SK-MEL-5 (cell line): ENCODE results near the gene GPRC6A. TPM values are rescaled to one million over a fixed set of nuclear protein-coding genes. Genes with fewer than 3 reads are reported as not detected.
A peak's percentile ranks its signal among the peaks of the same experiment; 100 is the strongest.
"Not testable (repeated sequence)": the region's sequence is repeated elsewhere in the genome, so short reads cannot be mapped to it uniquely, and the experiment has no call there.

Source experiments
- DNase-seq: peaks from one replicate; pipeline ENCODE4 v3.0.0-alpha.2; 2016; ENCODE audit warnings: low read depth, low spot score
- in situ Hi-C: cut with HindIII; loops from 2 replicates; pipeline ENCODE4 v1.10.0; 2016; ENCODE audit warnings: low sequenced_read_pairs, high pct_unique_total_duplicates, low pct_unique_long_range_greater_than_20kb
- polyA plus RNA-seq, 2 experiments: library from polyadenylated mRNA; depleted of rRNA; stranded (reverse); fragments of >200 nt; gene quantifications; 2 replicates each; pipeline ENCODE4 v1.2.3, GENCODE V29; 2015
- total RNA-seq: library from RNA; depleted of rRNA; stranded (reverse); fragments of >200 nt; shearing (Covaris generic); gene quantifications from 2 replicates; pipeline ENCODE4 v1.2.3, GENCODE V29; 2014; rRNA removed

Gene GPRC6A, protein sequence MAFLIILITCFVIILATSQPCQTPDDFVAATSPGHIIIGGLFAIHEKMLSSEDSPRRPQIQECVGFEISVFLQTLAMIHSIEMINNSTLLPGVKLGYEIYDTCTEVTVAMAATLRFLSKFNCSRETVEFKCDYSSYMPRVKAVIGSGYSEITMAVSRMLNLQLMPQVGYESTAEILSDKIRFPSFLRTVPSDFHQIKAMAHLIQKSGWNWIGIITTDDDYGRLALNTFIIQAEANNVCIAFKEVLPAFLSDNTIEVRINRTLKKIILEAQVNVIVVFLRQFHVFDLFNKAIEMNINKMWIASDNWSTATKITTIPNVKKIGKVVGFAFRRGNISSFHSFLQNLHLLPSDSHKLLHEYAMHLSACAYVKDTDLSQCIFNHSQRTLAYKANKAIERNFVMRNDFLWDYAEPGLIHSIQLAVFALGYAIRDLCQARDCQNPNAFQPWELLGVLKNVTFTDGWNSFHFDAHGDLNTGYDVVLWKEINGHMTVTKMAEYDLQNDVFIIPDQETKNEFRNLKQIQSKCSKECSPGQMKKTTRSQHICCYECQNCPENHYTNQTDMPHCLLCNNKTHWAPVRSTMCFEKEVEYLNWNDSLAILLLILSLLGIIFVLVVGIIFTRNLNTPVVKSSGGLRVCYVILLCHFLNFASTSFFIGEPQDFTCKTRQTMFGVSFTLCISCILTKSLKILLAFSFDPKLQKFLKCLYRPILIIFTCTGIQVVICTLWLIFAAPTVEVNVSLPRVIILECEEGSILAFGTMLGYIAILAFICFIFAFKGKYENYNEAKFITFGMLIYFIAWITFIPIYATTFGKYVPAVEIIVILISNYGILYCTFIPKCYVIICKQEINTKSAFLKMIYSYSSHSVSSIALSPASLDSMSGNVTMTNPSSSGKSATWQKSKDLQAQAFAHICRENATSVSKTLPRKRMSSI
- not detected in 2 replicates for total RNA-seq
- not detected in 2 replicates for polyA plus RNA-seq (2015; cell fraction: cytosol; rRNA removed)
- not detected in 2 replicates for polyA plus RNA-seq (2015; cell fraction: nucleus; rRNA removed)

DNA sequence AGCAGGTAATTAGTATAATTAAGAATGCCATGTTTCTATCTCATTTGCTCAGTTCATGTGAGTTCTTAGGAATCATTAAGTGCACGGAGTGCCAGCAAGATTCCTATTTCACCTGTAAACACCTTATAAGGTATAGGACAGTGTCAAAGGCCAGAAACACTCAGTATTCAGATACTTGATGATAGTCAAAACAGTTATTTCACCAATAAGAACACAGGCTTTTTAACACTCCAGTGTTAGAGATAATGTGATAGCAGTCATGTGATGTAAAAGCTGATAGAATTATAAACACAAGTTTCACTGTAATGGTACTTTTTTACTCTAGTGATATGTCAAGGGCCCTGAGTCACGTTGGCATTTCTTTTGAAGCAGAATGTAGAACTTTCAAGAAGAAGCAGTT is at the start of gene GPRC6A:
Gene GPRC6A (minus strand): TSS at position 101 of the 400 bp plus-strand sequence. CDS start 70 bp downstream, at position 31.
- no peak for DNase-seq
- in situ Hi-C loops: no loop called here

DNA sequence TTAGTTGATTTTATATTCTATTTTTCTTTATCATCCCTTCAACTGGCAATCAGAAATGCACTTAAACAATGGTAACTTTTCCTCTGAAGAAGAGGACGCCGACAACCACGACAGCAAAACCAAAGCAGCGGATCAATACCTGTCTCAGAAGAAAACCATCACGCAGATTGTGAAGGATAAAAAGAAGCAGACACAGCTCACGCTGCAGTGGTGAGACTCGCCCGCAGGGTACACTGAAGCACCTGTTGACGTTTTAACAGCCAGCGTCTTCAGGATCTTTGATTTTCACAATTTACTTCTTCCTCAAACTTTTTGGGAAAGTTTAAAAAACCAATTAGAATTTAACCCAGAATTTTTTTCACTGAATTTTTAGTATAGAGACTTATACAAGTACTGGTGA is 48.9 kb upstream of the GPRC6A start:
- in situ Hi-C loops: no loop called here

DNA sequence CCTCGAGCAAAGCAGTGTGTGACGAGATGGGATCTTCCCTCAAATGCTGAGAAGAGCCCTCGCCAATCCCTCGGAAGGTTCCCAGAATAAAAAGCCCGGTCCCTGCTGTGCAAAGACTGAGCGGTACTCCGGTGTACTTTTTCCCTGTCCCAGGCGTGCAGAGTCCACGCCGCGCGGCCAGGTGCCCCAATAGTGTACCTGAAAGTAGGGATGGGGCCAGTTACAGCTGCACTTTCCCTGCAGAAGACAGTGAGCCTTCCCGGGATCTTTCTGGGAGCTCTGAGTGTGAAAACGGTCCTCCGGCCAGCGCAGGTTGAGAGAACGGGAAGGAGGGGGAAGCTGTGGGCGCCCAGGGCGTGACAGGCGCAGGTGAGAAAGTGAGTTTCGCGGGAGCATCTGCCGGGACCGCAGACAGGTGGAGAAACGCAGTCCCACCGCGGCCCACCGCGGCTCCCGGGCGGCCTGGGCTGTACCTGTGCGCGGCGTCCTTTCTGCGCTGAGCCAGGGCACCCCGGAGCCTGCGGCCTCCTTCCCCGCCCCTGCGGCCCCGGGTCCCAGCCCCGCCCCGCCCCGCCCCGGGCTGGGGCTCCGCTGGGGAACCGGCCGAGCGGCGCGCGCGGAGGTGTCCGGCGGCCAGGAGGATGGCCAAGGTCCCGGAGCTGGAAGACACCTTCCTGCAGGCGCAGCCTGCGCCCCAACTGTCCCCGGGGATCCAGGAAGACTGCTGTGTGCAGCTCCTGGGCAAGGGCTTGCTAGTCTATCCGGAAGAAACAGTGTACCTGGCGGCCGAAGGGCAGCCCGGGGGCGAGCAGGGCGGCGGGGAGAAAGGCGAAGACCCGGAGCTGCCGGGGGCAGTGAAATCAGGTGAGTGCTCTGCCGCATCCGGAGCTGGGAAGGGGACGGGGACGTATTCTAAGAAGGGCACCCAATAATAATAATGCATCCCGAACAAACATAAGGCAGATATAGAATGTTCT is 48.0 kb upstream of the GPRC6A start, which contains the start of gene RFX6:
Gene RFX6 (plus strand): TSS at position 608 of the 977 bp plus-strand sequence. CDS start 34 bp downstream, at position 642.
- in situ Hi-C loops: no loop called here
- no peak for DNase-seq

More for the DNA sequence above, 48.9 kb upstream of the GPRC6A start:
- no peak for DNase-seq

DNA sequence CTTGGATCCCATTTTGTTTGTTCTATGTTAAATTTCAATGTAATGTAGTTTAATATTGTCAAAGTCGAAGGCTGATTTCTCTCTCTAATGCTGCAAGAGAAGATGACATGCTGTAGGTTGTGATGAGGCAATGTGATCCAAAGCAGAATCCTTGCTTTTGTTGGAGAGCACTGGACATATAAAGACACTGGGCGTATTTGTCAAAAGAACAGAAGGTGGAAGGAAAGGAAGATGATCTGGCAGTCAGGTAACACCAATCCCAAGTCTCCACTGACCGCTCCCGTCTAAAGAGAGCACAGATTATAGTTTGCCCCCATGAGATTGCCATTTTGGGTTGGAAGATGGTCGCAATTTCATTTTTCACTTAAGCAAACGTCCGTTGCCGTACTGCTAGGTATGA is 47.2 kb upstream of the GPRC6A start:
- in situ Hi-C loops: no loop called here
- no peak for DNase-seq

DNA sequence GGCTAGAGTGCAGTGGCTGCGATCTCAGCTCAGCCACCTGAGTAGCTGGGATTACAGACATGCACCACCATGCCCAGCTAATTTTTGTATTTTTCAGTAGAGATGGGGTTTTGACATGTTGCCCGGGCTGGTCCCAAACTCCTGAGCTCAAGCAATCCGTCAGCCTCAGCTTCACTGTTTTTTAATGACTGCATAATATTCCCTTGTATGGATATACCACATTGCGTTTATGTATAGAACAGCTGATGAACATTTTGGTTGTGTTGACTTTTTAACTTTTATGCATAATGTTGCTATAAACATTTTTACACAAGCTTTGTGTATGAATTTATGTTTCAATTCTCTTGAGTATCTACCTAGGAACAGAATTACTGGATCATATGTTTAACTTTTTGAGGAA is 43.9 kb upstream of the GPRC6A start:
- in situ Hi-C loops: no loop called here

DNA sequence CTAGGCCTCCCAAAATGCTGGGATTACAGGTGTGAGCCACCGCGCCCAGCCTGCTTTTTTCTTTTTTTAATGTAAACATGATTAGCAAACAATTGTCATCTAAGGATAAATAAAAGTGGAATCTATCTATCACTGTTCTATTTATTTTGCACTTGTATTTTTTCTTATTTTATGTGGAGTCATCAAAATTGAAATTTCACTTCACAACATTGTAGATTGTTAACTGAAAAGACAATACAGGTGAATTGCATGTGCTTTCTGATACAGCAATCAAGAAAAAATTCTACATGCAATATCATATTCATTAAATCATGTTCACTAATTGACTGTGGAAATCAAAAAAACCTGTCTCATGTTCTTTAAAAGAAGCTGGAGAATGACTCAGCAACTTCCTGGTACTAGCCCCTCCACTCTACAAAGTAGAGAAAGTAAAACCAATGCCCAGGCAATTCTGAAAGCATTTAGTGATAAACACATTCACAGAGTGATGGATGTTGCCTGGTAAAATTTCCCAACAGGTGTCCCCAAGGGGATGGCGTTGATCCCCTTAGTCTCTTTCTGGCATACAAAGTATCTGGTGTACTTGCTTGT is 37.5 kb upstream of the GPRC6A start:
- in situ Hi-C loops: no loop called here
- no peak for DNase-seq

More for the DNA sequence above, 43.9 kb upstream of the GPRC6A start:
- DNase-seq: no peak

DNA sequence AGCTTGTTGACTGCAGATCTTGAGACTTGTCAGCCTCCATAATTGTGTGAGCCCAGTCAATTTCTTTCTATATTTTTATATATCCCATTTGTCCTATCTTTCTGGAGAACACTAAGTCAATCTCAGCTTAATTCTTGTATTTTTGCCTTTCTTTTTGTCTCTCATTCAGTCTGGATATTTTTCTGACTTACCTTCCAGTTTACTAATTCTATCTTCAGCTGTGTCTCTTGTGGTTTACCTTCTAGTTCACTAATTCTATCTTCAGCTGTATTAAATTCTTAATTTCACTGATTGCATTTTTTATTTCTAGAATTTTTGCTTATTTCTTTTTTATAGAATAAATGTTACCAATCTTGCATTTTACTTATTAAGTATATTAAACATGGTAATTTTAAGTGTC is 30.4 kb upstream of the GPRC6A start:
- in situ Hi-C loops: no loop called here
- DNase-seq: no peak

DNA sequence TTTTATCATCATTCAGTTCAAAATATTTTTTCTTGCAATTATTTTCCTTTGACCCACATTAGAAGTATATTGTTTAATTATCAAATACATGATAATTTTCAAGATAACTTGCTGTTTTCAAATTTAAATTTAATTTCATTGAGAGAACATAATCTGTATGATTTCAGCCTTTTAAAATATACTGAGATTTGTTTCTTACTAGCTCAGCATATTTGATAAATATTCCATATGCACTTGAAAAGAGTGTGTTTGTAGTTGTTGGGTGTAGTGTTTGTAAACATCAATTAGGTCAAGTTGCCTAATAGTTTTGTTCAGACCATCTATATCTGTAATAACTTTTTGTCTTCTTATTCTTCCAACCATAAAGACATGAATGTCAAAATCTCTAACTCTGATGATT is 29.2 kb upstream of the GPRC6A start:
- no peak for DNase-seq
- in situ Hi-C loops: no loop called here

DNA sequence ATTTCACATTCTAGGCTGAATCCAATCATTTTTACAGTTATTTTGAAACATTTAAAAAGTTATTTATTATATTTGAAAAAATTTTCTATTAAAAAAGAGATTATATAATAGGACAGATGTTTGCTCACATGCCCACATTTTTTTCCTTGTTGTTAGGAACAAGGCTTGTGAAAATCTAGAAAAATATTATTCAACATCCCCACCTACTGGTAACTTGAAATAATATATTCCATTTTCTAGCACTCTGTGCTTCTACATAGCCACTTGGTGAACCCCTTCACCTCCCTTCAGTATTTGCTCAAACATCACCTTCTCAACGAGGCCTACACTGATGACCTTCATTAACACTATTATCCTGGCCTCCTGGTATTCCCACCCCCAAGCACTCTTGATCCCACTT is 18.3 kb upstream of the GPRC6A start:
- DNase-seq: peak; percentile 59
- in situ Hi-C loops: no loop called here

DNA sequence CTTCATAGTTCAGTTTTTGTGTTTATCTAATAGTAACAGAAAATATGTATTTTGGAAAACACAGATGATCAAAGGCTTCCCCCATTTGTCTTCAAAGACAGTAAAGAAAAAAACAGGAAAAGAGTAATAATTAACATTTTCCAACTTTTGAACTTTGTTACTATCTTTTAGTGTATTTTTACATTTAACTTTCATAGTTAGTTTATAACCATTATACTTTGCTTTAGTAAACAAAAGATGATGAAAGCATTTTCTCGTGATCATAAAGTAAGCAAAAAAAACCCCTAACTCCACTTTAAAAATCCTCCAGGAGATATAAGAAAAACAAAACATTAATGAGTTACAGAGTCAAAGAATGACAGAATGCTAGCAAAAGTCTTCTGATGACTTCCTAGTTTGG is 13.6 kb upstream of the GPRC6A start:
- no peak for DNase-seq
- in situ Hi-C loops: no loop called here

DNA sequence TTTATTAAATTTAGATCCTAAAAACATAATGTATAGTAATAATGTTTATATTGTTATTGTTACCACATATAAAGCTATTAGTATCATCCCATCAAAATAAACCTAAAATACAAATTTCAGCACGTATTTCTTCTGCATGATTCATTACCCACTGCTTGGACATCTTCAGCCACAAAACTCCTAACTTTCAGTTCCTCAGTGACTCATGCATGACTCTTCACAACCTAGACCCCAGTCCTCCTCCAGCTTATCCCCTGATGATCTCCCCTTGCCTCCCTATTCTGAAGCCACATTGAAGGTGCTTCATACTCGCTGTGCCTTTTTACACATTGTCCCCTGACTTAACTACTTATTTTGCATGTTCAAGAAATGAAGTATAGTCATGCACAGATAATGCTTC is 11.2 kb upstream of the GPRC6A start:
- in situ Hi-C loops: no loop called here

DNA sequence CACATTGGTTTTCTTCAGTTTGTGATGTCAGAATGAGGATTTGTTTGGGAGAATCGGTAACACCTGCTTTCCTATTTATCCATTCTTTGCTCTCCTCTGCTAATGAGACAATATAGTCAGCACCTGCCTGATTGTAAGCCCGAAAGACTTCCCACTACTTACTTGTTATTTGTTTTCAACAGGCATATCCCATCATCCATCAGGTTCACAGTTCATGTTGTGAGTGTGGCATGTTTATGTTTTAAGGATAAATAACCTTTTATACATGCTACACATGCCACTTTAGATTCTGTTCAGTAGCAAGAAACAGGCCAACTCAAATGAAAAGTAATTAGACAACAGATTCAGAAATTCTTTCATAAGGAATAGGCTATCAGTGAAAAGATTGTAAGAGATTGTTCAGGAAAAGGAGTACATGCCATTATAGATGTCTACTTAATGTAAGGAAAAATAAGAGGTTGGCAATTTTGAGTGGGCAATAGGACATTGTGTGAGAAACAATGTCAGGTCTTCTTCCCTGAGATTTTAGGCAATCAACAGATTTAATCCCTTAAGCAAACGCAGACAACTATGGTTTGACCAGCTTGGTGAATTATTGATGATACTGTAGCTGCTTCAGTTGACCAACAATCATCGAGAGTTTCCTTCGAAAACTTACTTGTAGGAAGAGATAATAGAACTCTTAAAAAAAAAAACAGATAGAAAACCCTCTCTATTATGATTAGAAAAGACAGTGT is 7.9 kb upstream of the GPRC6A start:
- DNase-seq: no peak
- in situ Hi-C loops: no loop called here

More for the DNA sequence above, 11.2 kb upstream of the GPRC6A start:
- no peak for DNase-seq

DNA sequence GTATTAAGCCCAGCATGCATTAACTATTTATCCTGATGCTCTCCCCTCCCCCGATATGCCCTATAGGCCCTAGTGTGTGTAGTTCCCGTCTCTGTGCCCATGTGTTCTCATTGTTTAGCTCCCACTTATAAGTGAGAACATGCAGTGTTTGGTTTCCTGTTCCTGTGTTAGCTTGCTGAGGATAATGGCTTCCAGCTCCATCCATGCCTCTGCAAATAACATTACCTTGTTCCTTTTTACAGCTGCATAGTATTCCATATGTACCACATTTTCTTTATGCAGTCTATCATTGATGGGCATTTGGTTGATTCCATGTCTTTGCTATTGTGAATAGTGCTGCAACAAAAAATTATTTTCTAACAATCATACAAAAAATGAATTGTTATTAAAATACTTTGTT is 5.6 kb upstream of the GPRC6A start:
- in situ Hi-C loops, DNase-seq: not testable (repeated sequence)

DNA sequence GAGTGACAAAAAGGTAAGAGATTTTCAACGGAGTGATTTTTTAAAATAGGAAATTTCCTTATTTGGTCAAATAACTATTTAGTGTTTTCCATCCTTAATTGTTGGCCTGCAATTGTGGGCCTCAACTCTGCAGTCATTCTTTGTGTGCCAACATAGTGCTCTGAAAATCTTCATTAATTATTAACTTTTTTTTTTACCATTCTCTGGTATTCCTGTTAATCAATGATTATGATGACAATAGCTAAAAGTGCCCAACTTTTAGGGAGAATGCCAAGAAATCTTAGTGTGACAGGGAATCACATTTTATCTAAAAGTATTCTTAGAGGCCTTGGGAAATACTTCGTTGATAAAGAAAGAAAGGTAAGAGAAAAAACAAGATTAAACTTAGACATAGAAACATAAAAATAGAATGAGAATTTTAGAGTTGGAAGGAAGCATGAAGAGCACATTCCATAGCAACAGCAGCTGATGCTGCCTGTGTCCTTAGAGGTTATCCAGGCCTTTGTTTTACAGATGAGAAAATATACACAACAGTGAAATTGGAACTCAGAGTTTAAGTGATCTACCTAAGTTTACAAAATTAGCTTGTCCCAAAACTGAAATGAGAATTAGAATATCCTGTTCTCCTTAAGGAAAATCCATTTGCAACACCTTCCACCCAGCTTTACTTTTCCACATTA is 1.2 kb downstream of the GPRC6A start:
- no peak for DNase-seq
- in situ Hi-C loops: no loop called here

DNA sequence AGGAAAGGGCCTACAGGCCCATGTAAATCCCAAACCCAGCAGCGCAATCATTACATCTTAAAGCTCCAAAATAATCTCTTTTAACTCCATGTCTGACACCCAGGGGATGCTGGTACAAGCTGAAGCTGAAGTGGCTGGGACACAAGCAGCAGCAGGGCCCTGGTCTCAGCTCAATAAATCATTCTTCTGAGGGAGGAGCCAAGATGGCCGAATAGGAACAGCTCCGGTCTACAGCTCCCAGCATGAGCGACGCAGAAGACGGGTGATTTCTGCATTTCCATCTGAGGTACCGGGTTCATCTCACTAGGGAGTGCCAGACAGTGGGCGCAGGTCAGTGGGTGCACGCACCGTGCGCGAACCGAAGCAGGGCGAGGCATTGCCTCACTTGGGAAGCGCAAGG is 12.5 kb downstream of the GPRC6A start:
- DNase-seq: peak; percentile 13
- in situ Hi-C loops: not testable (repeated sequence)
